Astrocyte (in vitro differentiated cells and primary cell): ENCODE results near the gene APOC3. TPM values are rescaled to one million over a fixed set of nuclear protein-coding genes. Genes with fewer than 3 reads are reported as not detected.
A peak's percentile ranks its signal among the peaks of the same experiment; 100 is the strongest.

ENCODE experiments used
- DNase-seq: peaks from one replicate; pipeline ENCODE4 v3.0.0-alpha.2; 2010; ENCODE audit warnings: low read depth
- FAIRE-seq: peaks from 2 replicates; lab custom pipeline; 2011; peaks lifted over from hg19 to GRCh38; lab: Jason Lieb, UNC
- H2AFZ ChIP-seq: 2 replicates; pipeline ENCODE4 v1.6.0; 2012; ENCODE audit warnings: low read depth, low read length, inconsistent platforms
- H3K27ac ChIP-seq: 2 replicates; pipeline ENCODE4 v1.5.1; 2011; ENCODE audit warnings: low read depth, low read length, inconsistent platforms
- H3K27me3 ChIP-seq: 2 replicates; pipeline ENCODE4 v1.6.0; 2011; ENCODE audit warnings: low read length, inconsistent platforms; ENCODE audit not compliant: insufficient read depth
- H3K36me3 ChIP-seq: 2 replicates; pipeline ENCODE4 v1.5.1; 2011; ENCODE audit warnings: low read length, inconsistent platforms; ENCODE audit not compliant: insufficient read depth
- H3K4me1 ChIP-seq: 2 replicates; pipeline ENCODE4 v1.5.1; 2011; ENCODE audit warnings: low read length, inconsistent platforms; ENCODE audit not compliant: insufficient read depth
- H3K4me2 ChIP-seq: 2 replicates; pipeline ENCODE4 v1.6.0; 2012; ENCODE audit warnings: low read length, inconsistent platforms
- H3K4me3 ChIP-seq: 2 replicates; pipeline ENCODE4 v1.5.1; 2011; ENCODE audit warnings: low read depth, mild to moderate bottlenecking, low read length, inconsistent platforms; ENCODE audit not compliant: insufficient read depth
- H3K79me2 ChIP-seq: 2 replicates; pipeline ENCODE4 v1.6.0; 2012; ENCODE audit warnings: mild to moderate bottlenecking, low read length, inconsistent platforms; ENCODE audit not compliant: insufficient read depth
- H3K9ac ChIP-seq: 2 replicates; pipeline ENCODE4 v1.6.0; 2012; ENCODE audit warnings: mild to moderate bottlenecking, low read length, inconsistent platforms
- H3K9me3 ChIP-seq: 2 replicates; pipeline ENCODE4 v1.5.1; 2012; ENCODE audit warnings: low read depth, mild to moderate bottlenecking, low read length, inconsistent platforms; ENCODE audit not compliant: insufficient read depth
- H4K20me1 ChIP-seq: 2 replicates; pipeline ENCODE4 v1.6.0; 2012; ENCODE audit warnings: low read length, inconsistent platforms; ENCODE audit not compliant: insufficient read depth
- H3K27ac Mint-ChIP-seq: one replicate; pipeline ENCODE4 v1.8.0; 2021; ENCODE audit warnings: mild to moderate bottlenecking, mixed read lengths; ENCODE audit not compliant: unreplicated experiment
- H3K27me3 Mint-ChIP-seq: one replicate; pipeline ENCODE4 v1.8.0; 2021; ENCODE audit warnings: low read depth, mixed read lengths; ENCODE audit not compliant: unreplicated experiment
- H3K36me3 Mint-ChIP-seq: one replicate; pipeline ENCODE4 v1.8.0; 2021; ENCODE audit warnings: low read depth, mixed read lengths; ENCODE audit not compliant: unreplicated experiment
- H3K4me1 Mint-ChIP-seq: one replicate; pipeline ENCODE4 v1.8.0; 2021; ENCODE audit warnings: low read depth, mixed read lengths; ENCODE audit not compliant: unreplicated experiment
- H3K4me3 Mint-ChIP-seq: one replicate; pipeline ENCODE4 v1.8.0; 2021; ENCODE audit warnings: mild to moderate bottlenecking, moderate library complexity, mixed read lengths; ENCODE audit not compliant: unreplicated experiment
- H3K9me3 Mint-ChIP-seq: one replicate; pipeline ENCODE4 v1.8.0; 2021; ENCODE audit warnings: mild to moderate bottlenecking, mixed read lengths; ENCODE audit not compliant: unreplicated experiment
- CTCF ChIP-seq: IDR thresholded peaks from 2 replicates; pipeline ENCODE4 v1.5.1; 2011; ENCODE audit warnings: low read depth, mild to moderate bottlenecking, inconsistent platforms, low read length, moderate library complexity; ENCODE audit not compliant: insufficient read depth
- EZH2 ChIP-seq: IDR thresholded peaks from 2 replicates; pipeline ENCODE4 v1.6.1; 2012; ENCODE audit warnings: mild to moderate bottlenecking, low read length, inconsistent platforms; ENCODE audit not compliant: insufficient read depth
- total RNA-seq: library from RNA; stranded (reverse); gene quantifications from 2 replicates; pipeline ENCODE4 v1.2.1, GENCODE V29; 2021

Gene APOC3
- total RNA-seq, 1 donor from 2014 or later, result not detected

- FAIRE-seq, result no peak
- H3K27ac Mint-ChIP-seq, result peak overlapping the region; percentile 34
These were observed 3.6 kb upstream of the APOC3 start for GRCh38 chr11:116825854-116826750.

GRCh38 chr11:116826751-116827431 lies 2.8 kb upstream of the APOC3 start:
- Mint-ChIP-seq H3K27me3 (peaks cover 17% of the 10 kb centered on the region), H3K9me3 (no peaks in the 10 kb centered on the region), H3K4me1 (no peaks in the 10 kb centered on the region), H3K27ac (no peak overlapping the region), H3K4me3 (no peak overlapping the region), H3K36me3 (peaks cover 2% of the 10 kb centered on the region)
- no peaks in the 10 kb centered on the region for H3K9me3 ChIP-seq
- no peak for TF ChIP-seq EZH2
- TF ChIP-seq CTCF, result no peak
- no peak overlapping the region for H2AFZ ChIP-seq
- no peaks in the 10 kb centered on the region for H3K27me3 ChIP-seq
- H3K36me3 ChIP-seq, result no peaks in the 10 kb centered on the region
- H3K9ac ChIP-seq, result no peak overlapping the region
- no peak overlapping the region for H3K27ac ChIP-seq
- no peaks in the 10 kb centered on the region for H3K4me1 ChIP-seq
- DNase-seq (no peak), FAIRE-seq (no peak)
- H4K20me1 ChIP-seq, result no peaks in the 10 kb centered on the region
- H3K4me2 ChIP-seq, result no peak overlapping the region
- H3K79me2 ChIP-seq, result no peaks in the 10 kb centered on the region
- H3K4me3 ChIP-seq, result no peak overlapping the region

More at GRCh38 chr11:116825854-116826750, 3.6 kb upstream of the APOC3 start:
- no peaks in the 10 kb centered on the region for H3K4me1 Mint-ChIP-seq
- Histone ChIP-seq H4K20me1 (no peaks in the 10 kb centered on the region), H3K9me3 (no peaks in the 10 kb centered on the region), H3K27ac (no peak overlapping the region), H2AFZ (no peak overlapping the region), H3K4me3 (no peak overlapping the region), H3K27me3 (no peaks in the 10 kb centered on the region), H3K4me1 (no peaks in the 10 kb centered on the region), H3K36me3 (no peaks in the 10 kb centered on the region), H3K4me2 (no peak overlapping the region), H3K79me2 (no peaks in the 10 kb centered on the region), H3K9ac (no peak overlapping the region)
- TF ChIP-seq CTCF (no peak), EZH2 (no peak)
- no peaks in the 10 kb centered on the region for H3K9me3 Mint-ChIP-seq
- no peak overlapping the region for H3K4me3 Mint-ChIP-seq
- no peak for DNase-seq
- H3K27me3 Mint-ChIP-seq, result peaks cover 20% of the 10 kb centered on the region
- peaks cover 2% of the 10 kb centered on the region for H3K36me3 Mint-ChIP-seq
